NCI-H524 treated with DMSO at 0.1 percent for 48 hours (cell line): ENCODE results near the gene UNC13A.
"Not testable (repeated sequence)": the region's sequence is repeated elsewhere in the genome, so short reads cannot be mapped to it uniquely, and the experiment has no call there.

Experiments
- DNase-seq: peaks from one replicate; lab custom pipeline; 2025; lab: John Stamatoyannopoulos, UW

Gene UNC13A

DNA sequence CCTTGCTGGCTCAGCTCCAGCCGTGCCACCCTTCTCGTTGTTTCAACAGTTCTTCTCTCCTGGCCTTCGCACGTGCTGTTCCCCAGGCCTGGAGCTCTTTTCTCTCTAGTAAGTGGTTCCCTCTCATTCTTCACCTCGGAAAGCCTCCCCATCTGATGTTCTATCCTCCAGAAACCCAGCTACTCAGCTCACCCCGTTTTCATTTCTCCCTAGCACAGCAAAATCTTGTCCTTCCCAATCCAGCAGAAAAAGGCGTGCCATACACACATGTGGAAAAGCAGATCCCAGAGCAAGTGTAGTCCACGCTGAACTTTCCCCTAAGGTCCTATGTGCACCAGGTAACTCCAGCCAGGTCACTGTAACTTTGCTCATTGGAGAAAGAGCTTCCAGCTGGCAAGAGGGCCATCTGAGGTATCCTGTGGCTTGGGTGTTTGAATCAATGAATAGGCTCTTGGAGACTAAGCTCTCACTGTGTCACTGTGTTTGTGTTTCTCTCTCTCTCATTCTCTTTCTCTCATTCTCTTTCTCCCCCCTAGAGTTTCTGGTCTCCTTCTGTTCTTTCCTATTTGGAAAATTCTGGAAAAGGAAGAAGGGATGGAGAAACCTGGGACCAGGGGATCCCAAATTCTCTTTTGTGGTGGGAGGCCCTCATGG is 83.7 kb downstream of the UNC13A start:
- DNase-seq, result no peak

DNA sequence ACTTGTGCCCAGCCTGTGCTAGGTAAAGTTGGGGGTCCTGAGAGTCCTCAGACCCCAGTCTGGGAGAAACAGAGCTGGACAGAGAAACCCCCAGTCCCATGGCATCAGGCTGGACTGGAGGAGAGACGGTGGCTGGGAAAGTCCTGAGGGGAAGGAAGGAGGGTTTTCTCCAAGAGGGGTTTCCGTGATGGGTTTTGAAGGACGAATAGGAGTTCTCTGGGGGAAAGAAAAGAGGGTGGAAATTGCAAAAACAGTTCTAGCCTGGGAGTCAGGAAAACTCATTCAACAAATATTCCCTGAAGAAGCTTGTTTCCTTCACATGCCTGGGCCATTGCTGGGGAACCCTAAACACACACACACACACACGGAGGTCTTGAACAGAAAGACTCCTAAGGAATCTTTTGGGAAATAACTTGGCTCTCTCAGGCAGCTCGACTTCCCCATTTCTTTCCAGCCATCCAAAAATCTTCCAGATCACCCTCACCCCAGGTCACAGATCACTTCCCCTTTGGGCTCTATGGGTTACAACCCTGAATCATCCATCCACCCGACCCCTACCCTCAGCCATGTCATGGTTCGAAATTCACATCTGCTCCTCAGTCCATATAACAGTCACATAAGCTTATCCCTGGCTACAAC is 85.2 kb downstream of the UNC13A start:
- DNase-seq, result no peak

- DNase-seq, result no peak
These were observed 85.9 kb downstream of the UNC13A start for GRCh38 chr19:17602217-17602616.

- DNase-seq, result no peak
These were observed 86.5 kb downstream of the UNC13A start for GRCh38 chr19:17601683-17602082.

- no peak for DNase-seq
These were observed 88.4 kb downstream of the UNC13A start for GRCh38 chr19:17599780-17600179.

DNA sequence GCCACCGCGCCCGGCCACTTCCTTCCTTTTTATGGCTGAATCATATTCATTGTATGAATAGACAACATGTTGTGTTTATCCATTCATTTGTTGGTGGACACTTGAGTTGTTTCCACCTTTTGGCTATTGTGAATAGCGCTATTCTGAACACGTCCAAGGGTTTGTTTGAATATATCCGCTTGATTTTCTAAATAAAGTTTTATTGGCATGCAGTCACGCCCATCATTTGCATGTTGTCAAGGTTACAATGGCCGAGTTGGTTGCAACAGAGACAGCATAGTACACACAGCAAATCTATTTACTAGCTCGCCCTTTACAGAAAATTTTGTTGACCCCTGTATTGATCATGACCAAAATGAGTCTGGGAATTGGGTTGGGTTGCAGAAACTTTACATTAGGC is 89.2 kb downstream of the UNC13A start:
- DNase-seq, result no peak

- DNase-seq, result not testable (repeated sequence)
These were observed 90.1 kb downstream of the UNC13A start for GRCh38 chr19:17598063-17598462.

DNA sequence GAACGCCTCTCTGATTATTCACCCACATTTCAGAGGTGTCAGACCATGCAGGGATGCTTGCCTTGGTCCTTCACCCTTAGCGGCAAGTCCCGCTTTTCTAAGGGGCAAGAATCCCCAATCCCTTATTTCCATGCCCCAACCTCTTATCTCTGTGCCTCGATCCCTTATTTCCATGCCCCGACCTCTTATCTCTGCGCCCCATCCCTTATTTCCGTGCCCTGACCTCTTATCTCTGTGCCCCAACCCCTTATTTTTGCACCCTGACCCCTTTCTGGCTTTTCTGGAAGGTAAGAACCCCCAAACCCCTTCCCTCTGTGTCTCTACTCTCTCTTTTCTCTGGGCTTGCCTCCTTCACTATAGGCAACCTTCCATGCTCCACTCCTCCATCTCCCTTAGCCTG is 93.9 kb downstream of the UNC13A start:
- DNase-seq, result not testable (repeated sequence)

- no peak for DNase-seq
These were observed 97.3 kb downstream of the UNC13A start for GRCh38 chr19:17590866-17591265.

DNA sequence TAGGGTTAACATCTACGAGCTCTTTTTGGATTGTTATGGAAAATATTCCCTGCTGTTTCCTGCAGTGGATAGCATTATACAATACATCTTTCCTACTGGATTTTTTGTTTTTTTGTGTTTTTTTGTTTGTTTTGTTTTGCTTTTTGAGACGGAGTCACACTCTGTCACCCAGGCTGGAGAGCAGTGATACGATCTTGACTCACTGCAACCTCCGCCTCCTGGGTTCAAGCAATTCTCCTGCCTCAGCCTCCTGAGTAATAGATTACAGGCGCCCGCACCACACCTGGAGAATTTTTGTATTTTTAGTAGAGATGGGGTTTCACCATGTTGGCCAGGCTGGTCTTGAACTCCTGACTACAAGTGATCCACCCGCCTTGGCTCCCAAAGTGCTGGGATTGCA is 102.8 kb downstream of the UNC13A start:
- not testable (repeated sequence) for DNase-seq

- no peak for DNase-seq
These were observed 104.0 kb downstream of the UNC13A start for GRCh38 chr19:17584132-17584531.

- no peak for DNase-seq
These were observed 105.5 kb downstream of the UNC13A start for GRCh38 chr19:17582613-17583012.

GRCh38 chr19:17581211-17581874 is 106.8 kb downstream of the UNC13A start:
- no peak for DNase-seq

GRCh38 chr19:17580470-17581144 is 107.5 kb downstream of the UNC13A start:
- DNase-seq, result no peak

GRCh38 chr19:17579661-17580244 is 108.4 kb downstream of the UNC13A start:
- no peak for DNase-seq

DNA sequence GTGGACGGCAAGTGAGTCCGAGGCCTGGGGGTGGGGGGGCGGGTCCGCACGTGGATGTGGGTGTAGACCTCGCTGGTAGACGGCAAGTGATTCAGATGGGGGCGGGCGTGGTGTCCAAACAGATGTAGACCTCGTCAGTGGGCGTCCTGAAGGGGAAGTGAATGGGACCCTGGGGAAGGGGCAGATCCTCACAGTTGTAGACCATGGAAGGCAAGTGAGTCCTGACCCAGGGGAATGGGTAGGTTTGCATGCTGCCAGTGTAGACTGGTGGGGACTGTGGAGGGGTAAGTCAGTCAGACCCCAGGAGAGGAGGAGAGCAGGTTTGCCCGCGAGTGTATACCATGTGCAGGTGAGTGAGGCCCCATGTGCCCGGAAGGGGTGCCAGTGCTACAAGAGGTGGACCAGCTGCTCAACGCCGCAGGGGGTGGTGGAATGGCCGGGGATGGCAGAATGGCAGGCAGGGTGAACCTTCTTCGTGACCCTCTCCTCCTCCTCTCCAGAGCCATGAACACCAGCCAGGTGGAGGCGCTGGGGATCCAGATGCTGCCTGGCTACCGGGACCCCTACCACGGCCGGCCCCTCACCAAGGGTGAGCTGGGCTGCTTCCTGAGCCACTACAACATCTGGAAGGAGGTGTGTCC is 110.6 kb downstream of the UNC13A start:
- DNase-seq, result no peak

GRCh38 chr19:17576758-17577456 is 111.2 kb downstream of the UNC13A start:
- no peak for DNase-seq

- DNase-seq, result no peak
These were observed 112.0 kb downstream of the UNC13A start for GRCh38 chr19:17575871-17576757.

DNA sequence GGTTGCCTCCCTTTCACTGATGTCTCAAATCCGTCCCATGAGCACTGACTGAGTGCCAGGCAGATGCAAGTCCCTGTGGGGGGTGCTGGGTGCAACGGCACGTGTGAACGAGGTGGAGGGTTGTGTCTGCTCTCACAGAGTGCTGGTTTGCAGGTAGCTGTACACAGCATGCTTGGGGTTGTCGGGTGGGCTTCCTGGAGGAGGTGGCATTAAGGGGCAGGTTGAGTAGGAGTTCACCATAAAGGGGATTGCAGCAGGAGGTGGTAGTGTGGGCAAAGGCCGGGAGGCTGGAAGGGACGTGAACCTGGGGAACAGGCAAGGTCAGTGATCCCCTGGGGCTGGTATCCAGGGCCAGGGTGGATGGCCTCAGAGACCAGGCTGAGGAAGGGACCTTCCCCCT is 115.5 kb downstream of the UNC13A start:
- DNase-seq, result no peak

DNA sequence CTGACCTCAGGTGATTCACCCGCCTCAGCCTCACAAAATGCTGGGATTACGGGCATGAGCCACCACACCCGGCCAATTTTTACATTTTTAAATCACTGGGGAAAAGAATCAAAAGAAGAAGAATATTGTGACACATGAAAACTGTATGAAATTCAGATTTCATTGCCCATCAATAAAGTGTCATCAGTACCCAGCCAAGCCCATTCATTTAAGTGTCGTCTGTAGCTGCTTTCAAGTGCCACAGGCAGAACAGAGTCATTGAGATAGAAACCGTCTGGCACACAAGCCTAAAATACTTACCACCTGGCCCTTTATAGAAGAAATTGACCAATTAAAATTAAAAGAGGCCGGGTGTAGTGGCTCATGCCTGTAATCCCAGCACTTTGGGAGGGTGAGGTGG is 117.4 kb downstream of the UNC13A start:
- peak; percentile 84 for DNase-seq
